Measurements from ENCODE around the gene PARD3B. TPM values are rescaled to one million over a fixed set of nuclear protein-coding genes. Genes with fewer than 3 reads are reported as not detected.

PARD3B gene
- total RNA-seq, 1 donor from 2014 or later: 6.5 TPM

DNA sequence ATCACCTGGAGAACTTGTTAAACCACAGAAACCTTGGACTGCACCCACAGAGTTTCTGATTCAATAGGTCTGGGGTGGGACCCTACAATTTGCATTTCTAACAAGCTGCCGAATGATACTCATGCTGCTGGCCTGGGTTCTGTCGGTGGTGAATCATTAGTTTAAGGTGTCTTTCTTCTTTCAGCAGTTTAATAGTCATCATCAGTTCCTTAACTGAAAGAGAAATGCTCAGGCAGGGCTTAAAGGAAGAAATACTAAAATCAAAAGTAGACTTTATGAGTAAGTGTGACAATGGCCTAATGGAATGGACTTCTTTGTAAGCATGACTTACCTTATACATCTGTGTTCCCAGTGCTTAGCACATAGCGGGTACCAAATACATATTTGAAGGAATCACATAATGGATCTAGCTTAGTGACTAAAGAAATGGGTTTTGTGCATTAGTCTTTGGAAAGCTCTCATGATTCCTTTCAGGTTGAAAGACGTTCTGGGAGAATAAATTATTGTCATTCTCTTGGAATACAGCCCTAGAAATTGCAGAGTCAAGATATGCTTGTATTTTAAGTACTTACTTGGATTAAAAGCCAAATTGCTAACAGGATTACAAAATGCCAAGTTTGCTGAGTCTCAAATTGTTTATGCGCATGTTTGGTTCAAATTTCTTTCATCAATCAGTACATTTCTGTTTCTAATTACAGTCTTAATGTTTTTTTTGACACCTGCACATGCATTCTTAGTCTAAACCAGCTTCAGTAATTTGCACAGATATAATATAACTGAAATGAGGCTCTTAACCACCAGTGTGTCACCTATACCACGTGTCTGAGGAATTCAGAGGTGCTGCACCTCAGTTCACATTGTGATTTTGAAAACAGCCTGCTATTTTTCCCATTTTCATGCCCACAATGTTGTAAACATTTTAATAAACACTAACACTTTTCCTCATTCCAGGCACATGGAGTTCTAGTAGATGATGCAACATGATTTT is 916.7 kb downstream of the PARD3B start:
- Histone ChIP-seq H3K36me3 (ENCODE audit: control insufficient read depth, insufficient read depth, low read length) (no peaks in the 10 kb centered on the region), H3K27me3 (ENCODE audit: control insufficient read depth, insufficient read depth, low read length) (no peaks in the 10 kb centered on the region), H3K4me3 (ENCODE audit: low read depth, low read length) (no peak overlapping the region)
- TF ChIP-seq, protein P1, sequence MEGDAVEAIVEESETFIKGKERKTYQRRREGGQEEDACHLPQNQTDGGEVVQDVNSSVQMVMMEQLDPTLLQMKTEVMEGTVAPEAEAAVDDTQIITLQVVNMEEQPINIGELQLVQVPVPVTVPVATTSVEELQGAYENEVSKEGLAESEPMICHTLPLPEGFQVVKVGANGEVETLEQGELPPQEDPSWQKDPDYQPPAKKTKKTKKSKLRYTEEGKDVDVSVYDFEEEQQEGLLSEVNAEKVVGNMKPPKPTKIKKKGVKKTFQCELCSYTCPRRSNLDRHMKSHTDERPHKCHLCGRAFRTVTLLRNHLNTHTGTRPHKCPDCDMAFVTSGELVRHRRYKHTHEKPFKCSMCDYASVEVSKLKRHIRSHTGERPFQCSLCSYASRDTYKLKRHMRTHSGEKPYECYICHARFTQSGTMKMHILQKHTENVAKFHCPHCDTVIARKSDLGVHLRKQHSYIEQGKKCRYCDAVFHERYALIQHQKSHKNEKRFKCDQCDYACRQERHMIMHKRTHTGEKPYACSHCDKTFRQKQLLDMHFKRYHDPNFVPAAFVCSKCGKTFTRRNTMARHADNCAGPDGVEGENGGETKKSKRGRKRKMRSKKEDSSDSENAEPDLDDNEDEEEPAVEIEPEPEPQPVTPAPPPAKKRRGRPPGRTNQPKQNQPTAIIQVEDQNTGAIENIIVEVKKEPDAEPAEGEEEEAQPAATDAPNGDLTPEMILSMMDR (IDR thresholded peaks at IDR 0.05; ENCODE audit: insufficient read depth, low read length, poor library complexity, severe bottlenecking): no peak
- DNase-seq (ENCODE audit: low read depth): no peak

DNA sequence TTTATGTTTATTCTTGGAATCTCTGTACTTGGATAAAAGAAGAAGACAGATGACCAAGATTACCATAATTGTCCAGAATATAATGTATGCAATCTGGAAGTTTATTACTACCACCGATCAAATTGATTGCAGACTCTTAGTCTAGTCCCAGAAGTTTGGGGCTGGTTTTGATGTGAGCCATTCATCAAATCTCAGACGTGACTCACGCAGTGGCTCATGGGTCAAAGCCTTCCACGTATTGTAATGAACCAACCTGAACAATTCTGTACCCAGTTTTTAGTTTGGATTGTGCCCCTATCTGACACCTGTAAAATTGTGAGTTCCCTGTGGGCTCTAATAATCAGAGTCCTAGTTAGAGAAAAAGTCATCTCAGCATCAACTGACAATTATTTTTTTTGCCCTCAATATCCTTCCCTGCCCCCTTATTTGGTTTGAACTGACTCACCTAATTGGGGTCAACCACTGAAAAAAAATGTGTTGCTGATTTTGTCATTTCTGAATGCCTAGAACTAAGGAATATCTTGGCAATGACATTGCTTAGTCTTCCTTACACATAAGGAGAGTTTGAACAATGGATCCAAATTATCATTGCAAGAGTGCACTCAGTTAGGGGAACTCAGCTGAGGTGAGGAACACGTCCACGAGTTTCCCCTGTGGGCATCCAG is 917.5 kb downstream of the PARD3B start:
- Histone ChIP-seq H3K4me3 (ENCODE audit: low read depth, low read length) (no peak overlapping the region), H3K36me3 (ENCODE audit: control insufficient read depth, insufficient read depth, low read length) (no peaks in the 10 kb centered on the region), H3K27me3 (ENCODE audit: control insufficient read depth, insufficient read depth, low read length) (no peaks in the 10 kb centered on the region)
- TF ChIP-seq, protein P1 (IDR thresholded peaks at IDR 0.05; ENCODE audit: insufficient read depth, low read length, poor library complexity, severe bottlenecking): no peak
- DNase-seq (ENCODE audit: low read depth): no peak

DNA sequence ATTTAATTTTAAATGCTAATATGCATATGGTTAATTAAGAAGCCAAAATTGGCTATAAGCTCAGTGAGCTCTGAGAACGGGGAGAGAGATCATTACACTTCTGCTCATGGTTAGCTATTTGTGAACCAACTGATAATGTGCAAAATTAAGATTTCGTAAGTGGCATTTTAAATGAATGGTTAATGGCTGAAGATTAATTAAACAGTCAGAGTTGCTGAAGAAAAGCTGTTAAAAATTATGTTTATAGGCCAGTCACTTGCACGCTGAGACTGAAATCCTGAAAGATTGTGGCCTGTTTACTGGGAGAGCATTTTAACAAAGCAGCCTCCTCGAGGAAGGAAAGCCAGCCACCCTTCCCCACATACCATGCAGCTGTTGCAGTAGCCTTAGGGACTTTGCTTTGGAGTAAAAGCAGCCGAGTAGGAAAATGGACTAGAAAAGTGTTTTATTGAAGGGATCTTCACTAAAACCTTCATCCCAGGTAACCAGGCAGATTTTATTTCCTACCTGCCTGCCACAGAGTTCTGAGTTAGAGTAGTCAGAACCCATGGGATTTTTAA is 918.3 kb downstream of the PARD3B start:
- H3K4me3 ChIP-seq (ENCODE audit: low read depth, low read length): no peak overlapping the region
- TF ChIP-seq, protein P1 (IDR thresholded peaks at IDR 0.05; ENCODE audit: insufficient read depth, low read length, poor library complexity, severe bottlenecking): no peak
- H3K36me3 ChIP-seq (ENCODE audit: control insufficient read depth, insufficient read depth, low read length): no peaks in the 10 kb centered on the region
- no peak for DNase-seq (ENCODE audit: low read depth)
- H3K27me3 ChIP-seq (ENCODE audit: control insufficient read depth, insufficient read depth, low read length): no peaks in the 10 kb centered on the region

DNA sequence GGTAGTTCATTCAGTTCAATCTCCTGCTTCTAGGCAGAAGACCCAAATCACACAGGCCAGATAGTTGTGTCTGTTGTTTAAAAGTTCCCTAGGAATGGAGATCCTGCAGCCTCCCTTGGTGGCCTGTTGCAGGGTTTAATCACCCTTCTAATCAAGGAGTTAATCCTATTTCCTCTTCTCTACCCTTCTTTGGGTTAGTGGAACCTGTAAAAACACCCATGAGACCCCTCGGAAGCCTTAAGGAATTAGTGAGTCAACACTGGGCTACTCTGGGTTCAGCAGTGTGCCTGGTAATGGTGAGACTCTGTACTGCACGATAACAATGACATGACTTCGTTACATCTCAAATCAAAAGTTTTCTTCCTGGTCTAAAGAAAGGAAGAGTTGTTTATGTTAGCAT is 919.4 kb downstream of the PARD3B start:
- TF ChIP-seq, protein P1 (IDR thresholded peaks at IDR 0.05; ENCODE audit: insufficient read depth, low read length, poor library complexity, severe bottlenecking): no peak
- no peak for DNase-seq (ENCODE audit: low read depth)
- Histone ChIP-seq H3K4me3 (ENCODE audit: low read depth, low read length) (no peak overlapping the region), H3K36me3 (ENCODE audit: control insufficient read depth, insufficient read depth, low read length) (no peaks in the 10 kb centered on the region), H3K27me3 (ENCODE audit: control insufficient read depth, insufficient read depth, low read length) (no peaks in the 10 kb centered on the region)

DNA sequence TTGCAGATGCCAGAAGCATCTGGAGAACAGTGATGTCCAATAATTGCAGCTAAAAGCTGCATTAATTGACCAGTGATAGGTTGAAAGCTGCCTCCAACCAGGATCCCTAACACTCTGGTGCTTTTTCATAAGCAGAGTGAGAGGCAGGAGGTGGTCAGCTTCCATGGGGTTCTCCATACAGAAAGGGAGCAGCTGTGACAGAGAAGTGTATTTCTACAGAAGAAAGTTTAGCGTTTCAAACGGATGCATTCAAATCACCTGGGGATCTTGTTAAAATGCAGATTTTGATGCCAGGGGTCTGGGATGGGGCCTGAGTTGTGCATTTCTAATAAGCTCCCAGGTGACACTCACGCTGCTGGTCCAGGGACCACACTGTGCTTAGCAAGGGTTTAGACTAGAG is 920.5 kb downstream of the PARD3B start:
- TF ChIP-seq, protein P1 (IDR thresholded peaks at IDR 0.05; ENCODE audit: insufficient read depth, low read length, poor library complexity, severe bottlenecking): no peak
- DNase-seq (ENCODE audit: low read depth): no peak
- H3K4me3 ChIP-seq (ENCODE audit: low read depth, low read length): no peak overlapping the region

More for the DNA sequence above, 920.5 kb downstream of the PARD3B start:
- no peaks in the 10 kb centered on the region for H3K36me3 ChIP-seq (ENCODE audit: control insufficient read depth, insufficient read depth, low read length)
- H3K27me3 ChIP-seq (ENCODE audit: control insufficient read depth, insufficient read depth, low read length): no peaks in the 10 kb centered on the region

Data from kidney epithelial cell (primary cell).